ENCODE data around the gene INSYN2B. TPM values are rescaled to one million over a fixed set of nuclear protein-coding genes. Genes with fewer than 3 reads are reported as not detected.

The INSYN2B gene
- total RNA-seq, 1 experiment from 2014 or later, result not detected

DNA sequence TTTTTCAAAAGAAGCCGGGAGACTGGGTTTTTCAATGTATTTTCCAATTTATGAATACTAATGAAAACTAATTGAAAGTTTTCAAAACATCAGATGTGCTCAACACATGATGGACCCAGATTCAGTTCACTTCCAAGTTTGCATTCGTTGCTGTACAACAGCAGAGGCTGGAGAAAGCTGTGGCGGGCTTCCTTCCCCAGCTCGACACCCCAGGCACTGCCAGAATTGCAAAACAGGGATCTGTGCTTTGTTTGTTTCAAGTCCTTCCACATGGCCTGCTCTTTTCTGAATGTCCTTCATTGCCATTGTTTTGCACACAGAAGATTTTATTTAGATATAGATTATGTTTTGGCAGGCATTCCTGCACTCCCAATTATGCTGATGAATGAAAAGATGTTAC lies 30.3 kb upstream of the INSYN2B start:
- Mint-ChIP-seq H3K4me3 (no peak overlapping the region), H3K4me1 (peaks cover 11% of the 10 kb centered on the region), H3K27me3 (ENCODE audit: low read depth) (no peaks in the 10 kb centered on the region; the same call in 1 of the 2 replicates), H3K27ac (no peak overlapping the region), H3K36me3 (no peaks in the 10 kb centered on the region; the same call in 1 of the 2 replicates), H3K9me3 (peaks cover 18% of the 10 kb centered on the region)
- ChIA-PET POLR2A (no interaction called here), CTCF (interaction anchor here (1.7 kb wide), 1 partner anchor 30 kb away, joined by 6 read pairs; the partner anchor contains the start of gene INSYN2B)
- no peak for TF ChIP-seq TEAD1 (CRISPR knock-in tag; IDR thresholded peaks at IDR 0.05)
- TF ChIP-seq ZNF121 (CRISPR knock-in tag; IDR thresholded peaks at IDR 0.05), result no peak
- TF ChIP-seq NR3C1 (CRISPR knock-in tag; conservative IDR thresholded peaks at IDR 0.05; ENCODE audit: low read depth), result no peak
- TF ChIP-seq, protein P1, sequence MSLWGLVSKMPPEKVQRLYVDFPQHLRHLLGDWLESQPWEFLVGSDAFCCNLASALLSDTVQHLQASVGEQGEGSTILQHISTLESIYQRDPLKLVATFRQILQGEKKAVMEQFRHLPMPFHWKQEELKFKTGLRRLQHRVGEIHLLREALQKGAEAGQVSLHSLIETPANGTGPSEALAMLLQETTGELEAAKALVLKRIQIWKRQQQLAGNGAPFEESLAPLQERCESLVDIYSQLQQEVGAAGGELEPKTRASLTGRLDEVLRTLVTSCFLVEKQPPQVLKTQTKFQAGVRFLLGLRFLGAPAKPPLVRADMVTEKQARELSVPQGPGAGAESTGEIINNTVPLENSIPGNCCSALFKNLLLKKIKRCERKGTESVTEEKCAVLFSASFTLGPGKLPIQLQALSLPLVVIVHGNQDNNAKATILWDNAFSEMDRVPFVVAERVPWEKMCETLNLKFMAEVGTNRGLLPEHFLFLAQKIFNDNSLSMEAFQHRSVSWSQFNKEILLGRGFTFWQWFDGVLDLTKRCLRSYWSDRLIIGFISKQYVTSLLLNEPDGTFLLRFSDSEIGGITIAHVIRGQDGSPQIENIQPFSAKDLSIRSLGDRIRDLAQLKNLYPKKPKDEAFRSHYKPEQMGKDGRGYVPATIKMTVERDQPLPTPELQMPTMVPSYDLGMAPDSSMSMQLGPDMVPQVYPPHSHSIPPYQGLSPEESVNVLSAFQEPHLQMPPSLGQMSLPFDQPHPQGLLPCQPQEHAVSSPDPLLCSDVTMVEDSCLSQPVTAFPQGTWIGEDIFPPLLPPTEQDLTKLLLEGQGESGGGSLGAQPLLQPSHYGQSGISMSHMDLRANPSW (CRISPR knock-in tag; conservative IDR thresholded peaks at IDR 0.05; ENCODE audit: low read depth), result no peak
- TF ChIP-seq TEAD4 (CRISPR knock-in tag; IDR thresholded peaks at IDR 0.05), result no peak
- TF ChIP-seq IRF2 (CRISPR knock-in tag; IDR thresholded peaks at IDR 0.05; ENCODE audit: borderline replicate concordance, low read depth), result no peak
- no peak for TF ChIP-seq ATF1 (CRISPR knock-in tag; IDR thresholded peaks at IDR 0.05)
- no peak for TF ChIP-seq MYBL2 (CRISPR knock-in tag; IDR thresholded peaks at IDR 0.05)
- TF ChIP-seq E2F1 (CRISPR knock-in tag; IDR thresholded peaks at IDR 0.05), result no peak
- no peak for TF ChIP-seq ZSCAN18 (CRISPR knock-in tag; IDR thresholded peaks at IDR 0.05)
- TF ChIP-seq SMAD4 (CRISPR knock-in tag; IDR thresholded peaks at IDR 0.05), result no peak
- no peak for TF ChIP-seq CREM (CRISPR knock-in tag; IDR thresholded peaks at IDR 0.05)
- TF ChIP-seq FOXP4 (CRISPR knock-in tag; IDR thresholded peaks at IDR 0.05), result no peak
- TF ChIP-seq, protein P2, sequence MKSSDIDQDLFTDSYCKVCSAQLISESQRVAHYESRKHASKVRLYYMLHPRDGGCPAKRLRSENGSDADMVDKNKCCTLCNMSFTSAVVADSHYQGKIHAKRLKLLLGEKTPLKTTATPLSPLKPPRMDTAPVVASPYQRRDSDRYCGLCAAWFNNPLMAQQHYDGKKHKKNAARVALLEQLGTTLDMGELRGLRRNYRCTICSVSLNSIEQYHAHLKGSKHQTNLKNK (CRISPR knock-in tag; IDR thresholded peaks at IDR 0.05), result no peak
- TF ChIP-seq GABPB1 (CRISPR knock-in tag; IDR thresholded peaks at IDR 0.05), result no peak
- no peak for TF ChIP-seq USF2 (CRISPR knock-in tag; IDR thresholded peaks at IDR 0.05)
- no peak for TF ChIP-seq SP1 (CRISPR knock-in tag; conservative IDR thresholded peaks at IDR 0.05)
- TF ChIP-seq ESRRA (CRISPR knock-in tag; IDR thresholded peaks at IDR 0.05; ENCODE audit: borderline replicate concordance), result no peak
- no peak for TF ChIP-seq ZNF396 (CRISPR knock-in tag; IDR thresholded peaks at IDR 0.05; ENCODE audit: borderline replicate concordance)
- TF ChIP-seq, protein P3, sequence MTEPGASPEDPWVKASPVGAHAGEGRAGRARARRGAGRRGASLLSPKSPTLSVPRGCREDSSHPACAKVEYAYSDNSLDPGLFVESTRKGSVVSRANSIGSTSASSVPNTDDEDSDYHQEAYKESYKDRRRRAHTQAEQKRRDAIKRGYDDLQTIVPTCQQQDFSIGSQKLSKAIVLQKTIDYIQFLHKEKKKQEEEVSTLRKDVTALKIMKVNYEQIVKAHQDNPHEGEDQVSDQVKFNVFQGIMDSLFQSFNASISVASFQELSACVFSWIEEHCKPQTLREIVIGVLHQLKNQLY (CRISPR knock-in tag; IDR thresholded peaks at IDR 0.05), result no peak
- no peak for DNase-seq (ENCODE audit: low spot score)
- ATAC-seq, result no peak

Data from WTC11 (cell line).